IPS-20b (cell line): Measurements from ENCODE around the gene AP3B1.

Source experiments
- H3K27ac ChIP-seq: one replicate; pipeline ENCODE4 v1.5.1; 2013; ENCODE audit warnings: low read length
- H3K27me3 ChIP-seq: 2 replicates; pipeline ENCODE4 v1.6.1; 2013; ENCODE audit warnings: mild to moderate bottlenecking, low read length, inconsistent platforms; ENCODE audit not compliant: insufficient read depth
- H3K36me3 ChIP-seq: 2 replicates; pipeline ENCODE4 v1.6.1; 2013; ENCODE audit warnings: low read depth, mild to moderate bottlenecking, inconsistent platforms, low read length, moderate library complexity; ENCODE audit not compliant: insufficient read depth
- H3K4me1 ChIP-seq: 2 replicates; pipeline ENCODE4 v1.6.1; 2013; ENCODE audit warnings: mild to moderate bottlenecking, control low read depth, inconsistent platforms, low read length, moderate library complexity; ENCODE audit not compliant: insufficient read depth
- H3K4me3 ChIP-seq: 2 replicates; pipeline ENCODE4 v1.5.1; 2013; ENCODE audit warnings: mild to moderate bottlenecking, low read length, inconsistent platforms
- H3K9ac ChIP-seq: 2 replicates; pipeline ENCODE4 v1.6.1; 2013; ENCODE audit warnings: low read depth, mild to moderate bottlenecking, inconsistent platforms, low read length, moderate library complexity
- H3K9me3 ChIP-seq: 2 replicates; pipeline ENCODE4 v1.6.1; 2013; ENCODE audit warnings: mild to moderate bottlenecking, low read depth, low read length, inconsistent platforms; ENCODE audit not compliant: insufficient read depth

The AP3B1 gene

DNA sequence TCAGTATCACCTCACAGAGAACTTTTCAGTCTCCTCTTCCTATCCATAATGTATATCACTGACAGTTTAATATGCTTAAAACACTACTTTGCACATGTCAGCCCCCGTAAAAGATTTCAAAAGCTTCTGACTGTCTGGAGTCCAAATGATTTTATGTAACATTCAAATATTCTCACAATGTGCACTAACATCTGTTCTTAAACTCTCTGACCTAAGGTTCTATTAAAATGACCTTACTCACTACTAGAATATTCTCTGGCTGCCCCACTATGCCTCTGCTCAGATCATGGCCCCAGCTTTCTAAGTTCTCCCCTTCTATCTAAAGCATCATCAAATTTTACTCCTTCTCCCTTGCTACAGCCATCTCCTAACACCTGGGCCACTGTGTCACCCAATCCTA lies 52.5 kb downstream of the AP3B1 start:
- H3K27ac ChIP-seq = no peak overlapping the region
- H3K27me3 ChIP-seq = no peaks in the 10 kb centered on the region
- no peaks in the 10 kb centered on the region for H3K9me3 ChIP-seq
- no peak overlapping the region for H3K4me3 ChIP-seq
- H3K9ac ChIP-seq = no peak overlapping the region
- peaks cover 10% of the 10 kb centered on the region; the same call in 1 of the 2 replicates for H3K36me3 ChIP-seq
- H3K4me1 ChIP-seq = no peaks in the 10 kb centered on the region

DNA sequence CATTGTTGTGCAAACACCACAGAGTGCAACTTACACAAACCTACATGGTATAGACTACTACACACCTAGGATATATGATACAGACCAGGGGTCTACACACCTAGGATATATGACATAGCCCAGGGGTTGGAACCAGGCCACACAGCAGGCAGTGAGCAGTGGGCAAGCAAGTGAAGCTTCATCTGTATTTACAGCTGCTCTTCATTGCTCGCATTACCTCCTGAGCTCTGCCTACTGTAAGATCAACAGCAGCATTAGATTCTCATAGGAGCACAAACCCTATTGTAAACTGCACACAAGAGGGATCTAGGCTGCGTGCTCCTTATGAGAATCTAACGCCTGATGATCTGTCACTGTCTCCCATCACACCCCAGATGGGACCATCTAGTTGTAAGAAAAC lies 56.6 kb downstream of the AP3B1 start:
- Histone ChIP-seq H3K4me3 (no peak overlapping the region), H3K36me3 (peaks cover 10% of the 10 kb centered on the region; the same call in 1 of the 2 replicates), H3K27ac (no peak overlapping the region), H3K4me1 (no peaks in the 10 kb centered on the region), H3K9ac (no peak overlapping the region), H3K9me3 (no peaks in the 10 kb centered on the region), H3K27me3 (no peaks in the 10 kb centered on the region)

DNA sequence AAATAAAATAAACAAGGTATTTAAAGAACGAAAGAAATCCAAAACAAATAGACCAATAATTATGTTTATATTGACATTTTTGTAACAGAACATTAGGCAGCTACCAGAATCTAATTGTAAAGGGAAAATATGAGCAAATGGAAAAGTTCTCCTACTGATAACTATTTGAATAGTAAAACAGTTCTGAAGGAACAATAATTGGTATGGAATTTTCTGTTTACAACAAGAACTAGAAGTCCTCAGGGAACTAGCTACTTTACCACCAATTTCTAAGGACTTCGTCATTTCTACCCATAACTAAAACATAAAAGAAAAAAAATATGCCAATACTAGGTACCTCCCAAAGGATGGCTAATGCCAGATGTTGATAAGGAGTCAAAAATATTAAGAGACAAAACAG lies 58.5 kb downstream of the AP3B1 start:
- Histone ChIP-seq H3K27ac (no peak overlapping the region), H3K4me1 (no peaks in the 10 kb centered on the region), H3K9ac (no peak overlapping the region), H3K9me3 (no peaks in the 10 kb centered on the region), H3K4me3 (no peak overlapping the region), H3K36me3 (peaks cover 10% of the 10 kb centered on the region; the same call in 1 of the 2 replicates), H3K27me3 (no peaks in the 10 kb centered on the region)

DNA sequence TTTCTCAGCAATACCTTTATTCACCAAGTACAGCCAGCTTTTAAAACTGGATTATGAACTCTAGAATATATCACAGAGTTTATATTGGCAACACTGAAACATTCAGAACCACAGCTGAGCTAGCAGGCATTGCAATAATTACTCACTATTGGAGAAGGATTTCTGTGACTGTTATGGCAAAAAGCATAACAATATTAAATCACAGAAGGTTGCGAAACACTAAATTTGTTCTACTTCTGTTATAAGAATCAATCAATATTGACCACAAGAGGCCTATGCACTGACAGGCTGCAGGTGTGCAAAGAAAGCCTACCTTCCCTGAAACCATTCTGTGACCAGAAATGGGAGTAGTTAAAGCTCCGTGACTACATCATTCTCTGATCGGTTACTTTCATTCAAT lies 59.2 kb downstream of the AP3B1 start:
- H3K4me1 ChIP-seq = no peaks in the 10 kb centered on the region
- peaks cover 6% of the 10 kb centered on the region; the same call in 1 of the 2 replicates for H3K36me3 ChIP-seq
- H3K4me3 ChIP-seq = no peak overlapping the region
- no peaks in the 10 kb centered on the region for H3K9me3 ChIP-seq
- no peak overlapping the region for H3K9ac ChIP-seq
- H3K27ac ChIP-seq = no peak overlapping the region
- H3K27me3 ChIP-seq = no peaks in the 10 kb centered on the region

DNA sequence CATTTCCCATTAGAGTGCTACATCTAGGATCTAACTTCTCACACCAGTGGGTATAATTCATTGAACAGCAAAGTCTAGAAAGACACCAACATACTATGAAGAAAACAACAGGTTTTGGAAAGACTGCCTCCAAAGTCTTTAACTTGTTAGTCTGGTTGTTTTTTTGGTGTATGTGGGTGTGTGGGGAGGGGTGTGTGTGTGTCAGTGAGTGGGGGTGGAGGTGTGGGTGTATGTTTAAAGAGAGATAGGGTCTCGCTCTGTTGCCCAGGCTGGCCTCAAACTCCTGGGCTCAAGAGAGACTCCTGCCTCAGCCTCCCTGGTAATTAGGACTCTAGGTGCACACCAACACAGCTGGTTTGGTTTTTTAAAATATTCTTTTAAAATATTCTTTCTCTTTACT lies 59.7 kb downstream of the AP3B1 start:
- Histone ChIP-seq H3K27ac (no peak overlapping the region), H3K9ac (no peak overlapping the region), H3K27me3 (no peaks in the 10 kb centered on the region), H3K4me3 (no peak overlapping the region), H3K36me3 (peaks cover under 1% of the 10 kb centered on the region; the same call in 1 of the 2 replicates), H3K9me3 (no peaks in the 10 kb centered on the region), H3K4me1 (no peaks in the 10 kb centered on the region)

DNA sequence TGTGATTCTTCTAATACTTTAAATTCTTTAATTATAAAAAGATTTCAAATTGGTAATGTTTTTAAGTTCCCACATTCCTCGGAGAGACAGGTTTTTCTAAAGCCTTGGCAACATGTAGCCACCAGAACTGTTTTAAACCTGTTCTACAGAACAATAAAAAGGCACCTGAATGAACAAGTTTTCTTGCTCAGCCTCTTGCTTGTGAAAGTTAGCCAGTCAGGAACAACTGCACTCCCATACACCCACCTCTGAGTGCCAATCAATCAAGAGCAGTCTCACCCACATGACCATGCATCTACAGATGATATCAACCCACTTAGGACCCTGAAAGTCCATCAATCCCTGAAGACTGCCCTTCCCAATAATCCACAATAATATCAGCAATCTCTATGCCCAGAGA lies 62.3 kb downstream of the AP3B1 start:
- H3K9me3 ChIP-seq = no peaks in the 10 kb centered on the region
- no peak overlapping the region for H3K4me3 ChIP-seq
- H3K27me3 ChIP-seq = no peaks in the 10 kb centered on the region
- no peaks in the 10 kb centered on the region for H3K4me1 ChIP-seq
- no peak overlapping the region for H3K9ac ChIP-seq
- no peaks in the 10 kb centered on the region for H3K36me3 ChIP-seq
- no peak overlapping the region for H3K27ac ChIP-seq

DNA sequence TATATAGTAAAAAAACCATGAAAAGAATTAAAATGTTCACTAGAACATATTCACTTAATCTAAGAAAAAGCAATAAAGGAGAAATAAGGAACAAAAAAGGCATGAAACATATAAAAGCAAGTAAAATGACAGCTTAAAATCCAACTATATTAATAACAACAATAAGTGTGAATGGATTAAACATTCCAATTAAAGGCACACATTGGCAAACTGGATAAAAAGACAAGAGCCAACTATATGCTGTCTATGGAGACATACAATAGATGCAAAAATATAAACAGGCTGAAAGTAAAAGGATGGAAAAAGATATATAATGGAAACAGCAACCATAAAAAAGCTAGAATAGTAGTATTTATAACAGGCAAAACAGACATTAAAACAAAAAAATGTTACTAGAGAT lies 70.1 kb downstream of the AP3B1 start:
- no peak overlapping the region for H3K27ac ChIP-seq
- peaks cover 5% of the 10 kb centered on the region; the same call in 1 of the 2 replicates for H3K36me3 ChIP-seq
- H3K4me3 ChIP-seq = no peak overlapping the region
- H3K9me3 ChIP-seq = no peaks in the 10 kb centered on the region
- H3K27me3 ChIP-seq = no peaks in the 10 kb centered on the region
- H3K4me1 ChIP-seq = no peaks in the 10 kb centered on the region
- H3K9ac ChIP-seq = no peak overlapping the region

DNA sequence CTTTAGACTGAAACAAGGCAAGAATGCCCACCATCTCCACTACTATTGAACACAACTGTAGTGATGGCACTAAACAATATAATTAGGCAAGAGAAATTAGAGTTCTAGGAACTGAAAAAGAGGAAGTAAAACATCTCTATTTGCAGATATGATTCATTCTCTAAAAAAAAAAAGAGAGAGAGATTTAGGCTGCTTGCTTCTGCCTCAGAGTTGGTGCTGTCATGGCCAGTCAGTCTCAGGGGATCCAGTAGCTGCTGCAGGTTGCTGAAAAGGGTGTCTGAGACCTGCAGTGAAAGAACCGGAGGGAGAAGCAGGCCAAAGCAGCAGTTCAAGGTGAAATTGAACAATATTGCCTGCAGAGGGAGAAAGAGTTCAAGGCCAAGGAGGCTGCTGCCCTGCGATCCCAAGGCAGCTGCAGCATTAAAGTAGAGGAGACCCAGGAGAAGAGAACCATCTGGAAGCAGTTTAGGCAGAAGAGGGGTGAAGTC lies 72.5 kb downstream of the AP3B1 start:
- Histone ChIP-seq H3K9me3 (no peaks in the 10 kb centered on the region), H3K4me3 (no peak overlapping the region), H3K9ac (no peak overlapping the region), H3K4me1 (no peaks in the 10 kb centered on the region), H3K27ac (no peak overlapping the region), H3K27me3 (no peaks in the 10 kb centered on the region), H3K36me3 (peaks cover 5% of the 10 kb centered on the region; the same call in 1 of the 2 replicates)

DNA sequence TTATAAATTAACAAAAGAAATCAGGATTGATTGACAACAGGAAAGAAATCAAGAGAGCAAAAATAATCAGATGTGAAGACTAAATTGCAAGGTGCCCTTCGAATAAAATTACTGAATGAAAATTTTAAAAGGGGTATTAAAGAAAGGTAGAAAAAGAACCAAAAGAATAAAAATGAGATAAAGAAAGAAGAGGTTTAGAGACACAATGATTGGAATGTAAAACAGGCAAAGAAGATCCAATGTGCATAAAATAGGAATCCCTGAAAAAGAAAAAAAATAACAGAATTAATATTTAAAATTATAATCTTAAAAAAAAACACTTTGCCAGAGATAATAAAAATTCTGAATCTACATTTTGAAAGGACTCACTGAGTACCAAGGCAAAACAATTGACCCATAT lies 73.0 kb downstream of the AP3B1 start:
- H3K27me3 ChIP-seq = no peaks in the 10 kb centered on the region
- no peak overlapping the region for H3K27ac ChIP-seq
- H3K9me3 ChIP-seq = no peaks in the 10 kb centered on the region
- H3K4me3 ChIP-seq = no peak overlapping the region
- peaks cover 5% of the 10 kb centered on the region; the same call in 1 of the 2 replicates for H3K36me3 ChIP-seq
- H3K9ac ChIP-seq = no peak overlapping the region
- H3K4me1 ChIP-seq = no peaks in the 10 kb centered on the region

DNA sequence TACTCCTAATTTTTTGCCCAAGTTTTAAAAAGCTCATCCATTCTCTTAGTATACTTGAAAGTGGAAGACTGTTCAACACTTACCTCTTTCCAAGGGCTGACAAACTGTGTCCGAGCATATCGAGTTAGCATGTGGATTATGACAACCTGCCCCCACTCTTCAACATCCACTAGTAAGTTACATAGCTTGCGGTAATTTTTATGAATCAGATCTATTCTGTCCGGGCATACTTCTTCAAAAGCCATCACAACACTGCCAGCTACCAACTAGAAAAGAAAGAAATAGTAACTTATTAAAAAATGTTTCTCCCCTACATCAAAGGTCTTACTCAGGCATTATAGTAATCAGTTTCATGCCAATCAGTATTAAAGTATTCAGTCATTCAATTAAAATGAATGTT lies 78.5 kb downstream of the AP3B1 start:
- no peaks in the 10 kb centered on the region for H3K27me3 ChIP-seq
- peaks cover 7% of the 10 kb centered on the region; the same call in 1 of the 2 replicates for H3K4me1 ChIP-seq
- no peak overlapping the region for H3K27ac ChIP-seq
- H3K9me3 ChIP-seq = no peaks in the 10 kb centered on the region
- H3K9ac ChIP-seq = no peak overlapping the region
- peaks cover 12% of the 10 kb centered on the region; the same call in 1 of the 2 replicates for H3K36me3 ChIP-seq
- H3K4me3 ChIP-seq = no peak overlapping the region

DNA sequence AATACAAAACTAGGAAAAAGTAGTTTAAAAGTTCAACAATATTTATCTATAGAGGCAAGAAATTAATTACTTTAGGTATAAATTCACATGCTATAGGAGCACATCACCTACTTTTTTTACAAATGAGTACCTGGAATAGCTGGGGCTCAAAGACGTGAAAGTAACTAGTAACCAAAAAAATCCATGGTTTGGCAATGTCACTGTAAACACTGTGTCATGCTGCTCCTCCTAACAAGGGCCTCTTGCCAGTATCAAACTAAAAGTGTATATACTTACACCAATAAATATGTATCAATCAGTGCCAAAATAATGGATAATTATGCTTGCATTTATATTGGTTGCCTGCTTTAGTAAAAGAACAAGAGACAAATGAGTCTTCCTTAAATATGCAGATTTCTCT lies 78.9 kb downstream of the AP3B1 start:
- H3K27ac ChIP-seq = no peak overlapping the region
- H3K9ac ChIP-seq = no peak overlapping the region

DNA sequence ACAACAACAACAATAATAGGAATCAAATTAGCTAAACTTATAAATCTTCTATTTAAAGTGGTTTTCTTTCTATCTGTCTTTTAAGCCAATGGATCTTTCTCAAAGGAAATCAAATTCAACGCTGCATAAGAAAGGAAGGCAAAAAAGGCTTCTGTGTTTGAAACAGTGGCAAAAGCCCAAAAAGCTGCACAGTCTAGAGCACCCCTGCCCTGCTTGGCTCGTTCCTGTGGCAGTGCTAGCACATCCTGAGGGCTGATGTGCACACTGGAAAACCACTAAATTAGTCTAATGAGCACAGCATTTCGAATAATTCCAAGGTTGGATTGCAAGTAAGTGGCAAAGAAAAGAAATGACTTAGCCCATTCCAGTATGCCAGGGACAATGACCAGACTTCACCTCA lies 80.7 kb downstream of the AP3B1 start:
- Histone ChIP-seq H3K27me3 (no peaks in the 10 kb centered on the region), H3K4me1 (peaks cover 9% of the 10 kb centered on the region; the same call in 1 of the 2 replicates), H3K9ac (no peak overlapping the region), H3K4me3 (no peak overlapping the region), H3K36me3 (peaks cover 12% of the 10 kb centered on the region; the same call in 1 of the 2 replicates), H3K9me3 (no peaks in the 10 kb centered on the region), H3K27ac (no peak overlapping the region)

More for the DNA sequence above, 78.9 kb downstream of the AP3B1 start:
- Histone ChIP-seq H3K4me3 (no peak overlapping the region), H3K27me3 (no peaks in the 10 kb centered on the region), H3K4me1 (peaks cover 9% of the 10 kb centered on the region; the same call in 1 of the 2 replicates), H3K36me3 (peaks cover 12% of the 10 kb centered on the region; the same call in 1 of the 2 replicates), H3K9me3 (no peaks in the 10 kb centered on the region)
